Right lobe of liver (tissue), 4 donors: Measurements from ENCODE around the gene SMARCE1.

Experiments used
- CTCF ChIP-seq, 4 donors: fragments of 200-600 bp in 3 of 4; fragments of 450-650 bp in 1 of 4; IDR thresholded peaks; one replicate each; pipeline versions ENCODE4 v1.5.1 to v1.8.0; 2016 to 2022; ENCODE audit warnings: antibody characterized with exemption in 4 of 4, mild to moderate bottlenecking in 2 of 4
- POLR2A ChIP-seq: fragments of 450-650 bp; IDR thresholded peaks from one replicate; pipeline ENCODE4 v1.6.1; 2017; ENCODE audit warnings: antibody characterized with exemption, mild to moderate bottlenecking
- donor health status: DM: no; HTN: no; CAD: no.
- donor health status: DM: no; HTN: no; CAD: no.
- donor health status: DM: no; HTN: yes; CAD: no.

- TF ChIP-seq CTCF (IDR thresholded peaks at IDR 0.05) (no peak), POLR2A (no peak)
Measured at GRCh38 chr17:40610359-40610758, 37.3 kb downstream of the SMARCE1 start.
